Testis (tissue), 2 donors: Measurements from ENCODE around the gene GPX5.

Source experiments
- CTCF ChIP-seq, 3 experiments: fragments of 450-650 bp in 2 of 3; fragments of 200-600 bp in 1 of 3; sonication (generic) in 1 of 3; IDR thresholded peaks; one replicate each; pipeline ENCODE4 v1.5.1; 2016 to 2019; ENCODE audit warnings: antibody characterized with exemption in 3 of 3, mild to moderate bottlenecking in 2 of 3, moderate library complexity in 1 of 3
- POLR2A ChIP-seq: fragments of 450-650 bp; IDR thresholded peaks from one replicate; pipeline ENCODE4 v1.6.1; 2017; ENCODE audit warnings: antibody characterized with exemption, mild to moderate bottlenecking, moderate library complexity

GRCh38 chr6:28555136-28555535 lies 29.5 kb downstream of the GPX5 start:
- TF ChIP-seq CTCF (IDR thresholded peaks at IDR 0.05) (no peak), POLR2A (no peak)
